H9 (cell line): ENCODE measurements around the gene CHST1. TPM values are rescaled to one million over a fixed set of nuclear protein-coding genes. Genes with fewer than 3 reads are reported as not detected.

Experiments
- DNase-seq: peaks from one replicate; pipeline ENCODE4 v3.0.0-alpha.2; 2017
- H2AFZ ChIP-seq: one replicate; pipeline ENCODE4 v1.6.1; 2013; ENCODE audit warnings: mild to moderate bottlenecking, low read length, control low read depth, moderate library complexity
- H2AK5ac ChIP-seq: 2 replicates; pipeline ENCODE4 v1.6.1; 2013; ENCODE audit warnings: low read length, control low read depth, mixed read lengths; ENCODE audit not compliant: insufficient read length
- H2BK120ac ChIP-seq: one replicate; pipeline ENCODE4 v1.6.1; 2013; ENCODE audit warnings: low read depth, mild to moderate bottlenecking, low read length, control low read depth, inconsistent platforms; ENCODE audit not compliant: poor library complexity, severe bottlenecking
- H2BK12ac ChIP-seq: 2 replicates; pipeline ENCODE4 v1.6.1; 2013; ENCODE audit warnings: low read length, control low read depth, mixed read lengths, low read depth; ENCODE audit not compliant: insufficient read length
- H2BK15ac ChIP-seq: 2 replicates; pipeline ENCODE4 v1.6.1; 2013; ENCODE audit warnings: low read depth, low read length, control low read depth
- H2BK20ac ChIP-seq: one replicate; pipeline ENCODE4 v1.6.1; 2013; ENCODE audit warnings: low read depth, mild to moderate bottlenecking, low read length, control low read depth, inconsistent platforms; ENCODE audit not compliant: poor library complexity, severe bottlenecking
- H2BK5ac ChIP-seq: 2 replicates; pipeline ENCODE4 v1.6.1; 2013; ENCODE audit warnings: low read length, control low read depth, mixed read lengths; ENCODE audit not compliant: insufficient read length
- H3K14ac ChIP-seq: 2 replicates; pipeline ENCODE4 v1.6.1; 2013; ENCODE audit warnings: low read length, control low read depth; ENCODE audit not compliant: insufficient read depth
- H3K18ac ChIP-seq: 2 replicates; pipeline ENCODE4 v1.6.1; 2013; ENCODE audit warnings: low read depth, mild to moderate bottlenecking, mixed read lengths, low read length, control low read depth; ENCODE audit not compliant: insufficient read length
- H3K23ac ChIP-seq: 2 replicates; pipeline ENCODE4 v1.6.1; 2013; ENCODE audit warnings: low read length, control low read depth, mixed read lengths, low read depth; ENCODE audit not compliant: insufficient read length
- H3K23me2 ChIP-seq: 2 replicates; pipeline ENCODE4 v1.6.1; 2013; ENCODE audit warnings: low read depth, mild to moderate bottlenecking, mixed read lengths, low read length, control low read depth; ENCODE audit not compliant: insufficient read length, poor library complexity, severe bottlenecking
- H3K27ac ChIP-seq: 2 replicates; pipeline ENCODE4 v1.5.1; 2013; ENCODE audit warnings: low read length, control low read depth, mixed read lengths, low read depth; ENCODE audit not compliant: insufficient read length
- H3K27me3 ChIP-seq: 2 replicates; pipeline ENCODE4 v1.6.1; 2013; ENCODE audit warnings: low read length, control low read depth, inconsistent platforms; ENCODE audit not compliant: insufficient read depth
- H3K4ac ChIP-seq: 2 replicates; pipeline ENCODE4 v1.6.1; 2013; ENCODE audit warnings: low read depth, mild to moderate bottlenecking, control low read depth, inconsistent platforms, low read length, moderate library complexity
- H3K4me1 ChIP-seq: 2 replicates; pipeline ENCODE4 v1.6.1; 2013; ENCODE audit warnings: low read length, control low read depth, inconsistent platforms; ENCODE audit not compliant: insufficient read depth
- H3K4me2 ChIP-seq: 2 replicates; pipeline ENCODE4 v1.6.1; 2013; ENCODE audit warnings: low read length, control low read depth, mixed read lengths; ENCODE audit not compliant: insufficient read length, insufficient read depth
- H3K56ac ChIP-seq: 2 replicates; pipeline ENCODE4 v1.6.1; 2013; ENCODE audit warnings: low read depth, mild to moderate bottlenecking, mixed read lengths, low read length, control low read depth; ENCODE audit not compliant: insufficient read length
- H3K79me1 ChIP-seq: 2 replicates; pipeline ENCODE4 v1.6.1; 2013; ENCODE audit warnings: low read depth, mild to moderate bottlenecking, moderate library complexity, low read length, control low read depth, inconsistent platforms; ENCODE audit not compliant: insufficient read depth, poor library complexity, severe bottlenecking
- H3K79me2 ChIP-seq: 2 replicates; pipeline ENCODE4 v1.6.1; 2013; ENCODE audit warnings: low read length, control low read depth, inconsistent platforms; ENCODE audit not compliant: insufficient read depth
- H3K9ac ChIP-seq: 2 replicates; pipeline ENCODE4 v1.6.1; 2013; ENCODE audit warnings: low read length, control low read depth, mixed read lengths; ENCODE audit not compliant: insufficient read length; ENCODE audit errors: extremely low read depth
- H3K9me3 ChIP-seq: one replicate; pipeline ENCODE4 v1.6.1; 2013; ENCODE audit warnings: low read depth, low read length, inconsistent platforms; ENCODE audit not compliant: control insufficient read depth
- H3T11ph ChIP-seq: one replicate; pipeline ENCODE4 v1.6.1; 2013; ENCODE audit warnings: mild to moderate bottlenecking, low read length, control low read depth, inconsistent platforms
- H4K20me1 ChIP-seq: one replicate; pipeline ENCODE4 v1.6.1; 2013; ENCODE audit not compliant: control insufficient read depth, insufficient read length, insufficient read depth
- H4K5ac ChIP-seq: 2 replicates; pipeline ENCODE4 v1.6.1; 2013; ENCODE audit warnings: low read depth, mild to moderate bottlenecking, mixed read lengths, low read length, control low read depth; ENCODE audit not compliant: insufficient read length
- H4K8ac ChIP-seq: replicated peaks from 2 replicates; pipeline ENCODE4 v1.6.1; 2013; ENCODE audit warnings: low read length, control low read depth, mixed read lengths, low read depth; ENCODE audit not compliant: insufficient read length
- H4K91ac ChIP-seq: 2 replicates; pipeline ENCODE4 v1.6.1; 2013; ENCODE audit warnings: low read depth, mild to moderate bottlenecking, moderate library complexity, mixed read lengths, low read length, control low read depth; ENCODE audit not compliant: insufficient read length
- H3K27ac Mint-ChIP-seq, 3 experiments: 2 replicates in 2 of 3; 3 replicates in 1 of 3; pipeline ENCODE4 v1.8.0; 2020 to 2021; ENCODE audit warnings: mixed read lengths in 3 of 3, mild to moderate bottlenecking in 1 of 3, moderate library complexity in 1 of 3
- H3K27me3 Mint-ChIP-seq: 2 replicates; pipeline ENCODE4 v1.8.0; 2021; ENCODE audit warnings: low read depth, mild to moderate bottlenecking, moderate library complexity, mixed read lengths
- H3K36me3 Mint-ChIP-seq, 3 experiments: 2 replicates in 2 of 3; 3 replicates in 1 of 3; pipeline ENCODE4 v1.8.0; 2020 to 2021; ENCODE audit warnings: low read depth in 3 of 3, mixed read lengths in 3 of 3; ENCODE audit not compliant: insufficient read depth in 1 of 3
- H3K4me1 Mint-ChIP-seq, 2 experiments: 2 replicates each; pipeline ENCODE4 v1.8.0; 2020; ENCODE audit warnings: mixed read lengths in 2 of 2
- H3K4me3 Mint-ChIP-seq, 2 experiments: 2 replicates in 1 of 2; 3 replicates in 1 of 2; pipeline ENCODE4 v1.8.0; 2020 to 2021; ENCODE audit warnings: mild to moderate bottlenecking in 2 of 2, mixed read lengths in 2 of 2, moderate library complexity in 1 of 2
- H3K9me3 Mint-ChIP-seq, 2 experiments: 2 replicates in 1 of 2; 3 replicates in 1 of 2; pipeline ENCODE4 v1.8.0; 2020; ENCODE audit warnings: mild to moderate bottlenecking in 2 of 2, mixed read lengths in 2 of 2, moderate library complexity in 1 of 2
- WGBS: extraction: QIAGEN DNeasy Blood & Tissue Kit; methylation state at CpG from one replicate; pipeline ENCODE4 v1.1.7; 2013; ENCODE audit warnings: missing lambda C conversion rate, low lambda C conversion rate, mixed read lengths; ENCODE audit not compliant: insufficient read length; ENCODE audit errors: extremely low coverage; 5-methylcytosine and 5-hydroxymethylcytosine counted together
- total RNA-seq: library from RNA; stranded (reverse); gene quantifications from 2 replicates; pipeline ENCODE4 v1.2.1, GENCODE V29; 2021
- TF ChIP-seq, protein P1 (sequence below): fragments of 200-600 bp; sonication (generic); conservative IDR thresholded peaks from 3 replicates; pipeline ENCODE4 v1.8.0; 2021; ENCODE audit warnings: antibody characterized with exemption, mild to moderate bottlenecking

CHST1 gene
- total RNA-seq, 1 experiment from 2014 or later: 0.57 TPM

DNA sequence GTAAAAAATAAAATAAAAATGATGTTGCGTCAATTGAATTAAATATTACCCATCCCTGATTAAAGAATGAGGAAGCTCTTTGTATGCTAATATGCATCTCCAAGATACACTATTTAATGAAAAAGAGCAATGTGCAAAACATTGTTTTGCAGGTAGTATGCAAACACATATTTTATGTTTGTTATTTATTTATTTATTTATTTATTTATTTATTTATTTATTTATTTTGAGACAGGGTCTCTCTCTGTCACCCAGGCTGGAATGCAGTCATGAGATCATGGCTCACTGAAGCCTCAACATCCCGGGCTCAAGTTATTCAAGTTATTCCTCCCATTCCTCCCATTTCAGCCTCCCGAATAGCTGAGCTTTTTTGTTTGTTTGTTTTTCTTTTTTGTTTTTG is 7.2 kb upstream of the CHST1 start:
- H3K9me3 ChIP-seq: no peaks in the 10 kb centered on the region
- no peak overlapping the region for H3K14ac ChIP-seq
- H3K36me3 Mint-ChIP-seq: no peaks in the 10 kb centered on the region
- H3K27ac ChIP-seq: no peak overlapping the region
- no peaks in the 10 kb centered on the region for H3K9me3 Mint-ChIP-seq
- H4K91ac ChIP-seq: no peak overlapping the region
- H3K23me2 ChIP-seq: no peaks in the 10 kb centered on the region
- no peak overlapping the region for H4K5ac ChIP-seq
- H3K4me1 ChIP-seq: no peaks in the 10 kb centered on the region
- H2BK120ac ChIP-seq: no peak overlapping the region
- no peak overlapping the region for H3K56ac ChIP-seq
- no peak overlapping the region for H2BK5ac ChIP-seq
- H3K27ac Mint-ChIP-seq: no peak overlapping the region
- no peak overlapping the region for H2BK12ac ChIP-seq
- H3K18ac ChIP-seq: no peak overlapping the region
- H3K4me3 Mint-ChIP-seq: no peak overlapping the region
- no peak overlapping the region for H2AK5ac ChIP-seq
- H3K27me3 Mint-ChIP-seq: peaks cover 22% of the 10 kb centered on the region
- no peak overlapping the region for H3K9ac ChIP-seq
- no peak overlapping the region for H3K23ac ChIP-seq
- H3K79me2 ChIP-seq: no peaks in the 10 kb centered on the region
- no peak overlapping the region for H3K4ac ChIP-seq
- no peak overlapping the region for H2BK15ac ChIP-seq
- H4K20me1 ChIP-seq: peaks cover 3% of the 10 kb centered on the region
- no CpG with 5 or more reads among the region's 3 CpGs for whole genome bisulfite sequencing
- peaks cover 11 to 14% of the 10 kb centered on the region in 2 experiments for H3K4me1 Mint-ChIP-seq
- H2BK20ac ChIP-seq: no peak overlapping the region
- no peaks in the 10 kb centered on the region for H3K79me1 ChIP-seq
- H4K8ac ChIP-seq: no peak overlapping the region
- no peak overlapping the region for H3T11ph ChIP-seq
- no peak overlapping the region for H2AFZ ChIP-seq
- DNase-seq: no peak
- TF ChIP-seq, protein P1, sequence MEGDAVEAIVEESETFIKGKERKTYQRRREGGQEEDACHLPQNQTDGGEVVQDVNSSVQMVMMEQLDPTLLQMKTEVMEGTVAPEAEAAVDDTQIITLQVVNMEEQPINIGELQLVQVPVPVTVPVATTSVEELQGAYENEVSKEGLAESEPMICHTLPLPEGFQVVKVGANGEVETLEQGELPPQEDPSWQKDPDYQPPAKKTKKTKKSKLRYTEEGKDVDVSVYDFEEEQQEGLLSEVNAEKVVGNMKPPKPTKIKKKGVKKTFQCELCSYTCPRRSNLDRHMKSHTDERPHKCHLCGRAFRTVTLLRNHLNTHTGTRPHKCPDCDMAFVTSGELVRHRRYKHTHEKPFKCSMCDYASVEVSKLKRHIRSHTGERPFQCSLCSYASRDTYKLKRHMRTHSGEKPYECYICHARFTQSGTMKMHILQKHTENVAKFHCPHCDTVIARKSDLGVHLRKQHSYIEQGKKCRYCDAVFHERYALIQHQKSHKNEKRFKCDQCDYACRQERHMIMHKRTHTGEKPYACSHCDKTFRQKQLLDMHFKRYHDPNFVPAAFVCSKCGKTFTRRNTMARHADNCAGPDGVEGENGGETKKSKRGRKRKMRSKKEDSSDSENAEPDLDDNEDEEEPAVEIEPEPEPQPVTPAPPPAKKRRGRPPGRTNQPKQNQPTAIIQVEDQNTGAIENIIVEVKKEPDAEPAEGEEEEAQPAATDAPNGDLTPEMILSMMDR: no peak
- H3K27me3 ChIP-seq: no peaks in the 10 kb centered on the region
- no peak overlapping the region for H3K4me2 ChIP-seq
